ENCODE measurements around the gene SFXN5. TPM values are rescaled to one million over a fixed set of nuclear protein-coding genes. Genes with fewer than 3 reads are reported as not detected.

The SFXN5 gene
- total RNA-seq, 1 experiment from 2014 or later, result 25.9 TPM

- TF ChIP-seq, protein P1, sequence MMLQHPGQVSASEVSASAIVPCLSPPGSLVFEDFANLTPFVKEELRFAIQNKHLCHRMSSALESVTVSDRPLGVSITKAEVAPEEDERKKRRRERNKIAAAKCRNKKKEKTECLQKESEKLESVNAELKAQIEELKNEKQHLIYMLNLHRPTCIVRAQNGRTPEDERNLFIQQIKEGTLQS (CRISPR knock-in tag; conservative IDR thresholded peaks at IDR 0.05), result no peak
- no peak for TF ChIP-seq ZNF396 (CRISPR knock-in tag; IDR thresholded peaks at IDR 0.05; ENCODE audit: borderline replicate concordance)
- TF ChIP-seq, protein P2, sequence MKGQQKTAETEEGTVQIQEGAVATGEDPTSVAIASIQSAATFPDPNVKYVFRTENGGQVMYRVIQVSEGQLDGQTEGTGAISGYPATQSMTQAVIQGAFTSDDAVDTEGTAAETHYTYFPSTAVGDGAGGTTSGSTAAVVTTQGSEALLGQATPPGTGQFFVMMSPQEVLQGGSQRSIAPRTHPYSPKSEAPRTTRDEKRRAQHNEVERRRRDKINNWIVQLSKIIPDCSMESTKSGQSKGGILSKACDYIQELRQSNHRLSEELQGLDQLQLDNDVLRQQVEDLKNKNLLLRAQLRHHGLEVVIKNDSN (CRISPR knock-in tag; IDR thresholded peaks at IDR 0.05), result no peak
- TF ChIP-seq, protein P3, sequence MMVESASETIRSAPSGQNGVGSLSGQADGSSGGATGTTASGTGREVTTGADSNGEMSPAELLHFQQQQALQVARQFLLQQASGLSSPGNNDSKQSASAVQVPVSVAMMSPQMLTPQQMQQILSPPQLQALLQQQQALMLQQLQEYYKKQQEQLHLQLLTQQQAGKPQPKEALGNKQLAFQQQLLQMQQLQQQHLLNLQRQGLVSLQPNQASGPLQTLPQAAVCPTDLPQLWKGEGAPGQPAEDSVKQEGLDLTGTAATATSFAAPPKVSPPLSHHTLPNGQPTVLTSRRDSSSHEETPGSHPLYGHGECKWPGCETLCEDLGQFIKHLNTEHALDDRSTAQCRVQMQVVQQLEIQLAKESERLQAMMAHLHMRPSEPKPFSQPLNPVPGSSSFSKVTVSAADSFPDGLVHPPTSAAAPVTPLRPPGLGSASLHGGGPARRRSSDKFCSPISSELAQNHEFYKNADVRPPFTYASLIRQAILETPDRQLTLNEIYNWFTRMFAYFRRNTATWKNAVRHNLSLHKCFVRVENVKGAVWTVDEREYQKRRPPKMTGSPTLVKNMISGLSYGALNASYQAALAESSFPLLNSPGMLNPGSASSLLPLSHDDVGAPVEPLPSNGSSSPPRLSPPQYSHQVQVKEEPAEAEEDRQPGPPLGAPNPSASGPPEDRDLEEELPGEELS (CRISPR knock-in tag; IDR thresholded peaks at IDR 0.05), result peak; percentile 85
- TF ChIP-seq GRHL2 (CRISPR knock-in tag; IDR thresholded peaks at IDR 0.05; ENCODE audit: insufficient replicate concordance, severe bottlenecking), result no peak
- TF ChIP-seq, protein P4, sequence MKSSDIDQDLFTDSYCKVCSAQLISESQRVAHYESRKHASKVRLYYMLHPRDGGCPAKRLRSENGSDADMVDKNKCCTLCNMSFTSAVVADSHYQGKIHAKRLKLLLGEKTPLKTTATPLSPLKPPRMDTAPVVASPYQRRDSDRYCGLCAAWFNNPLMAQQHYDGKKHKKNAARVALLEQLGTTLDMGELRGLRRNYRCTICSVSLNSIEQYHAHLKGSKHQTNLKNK (CRISPR knock-in tag; IDR thresholded peaks at IDR 0.05), result no peak
- TF ChIP-seq, protein P5, sequence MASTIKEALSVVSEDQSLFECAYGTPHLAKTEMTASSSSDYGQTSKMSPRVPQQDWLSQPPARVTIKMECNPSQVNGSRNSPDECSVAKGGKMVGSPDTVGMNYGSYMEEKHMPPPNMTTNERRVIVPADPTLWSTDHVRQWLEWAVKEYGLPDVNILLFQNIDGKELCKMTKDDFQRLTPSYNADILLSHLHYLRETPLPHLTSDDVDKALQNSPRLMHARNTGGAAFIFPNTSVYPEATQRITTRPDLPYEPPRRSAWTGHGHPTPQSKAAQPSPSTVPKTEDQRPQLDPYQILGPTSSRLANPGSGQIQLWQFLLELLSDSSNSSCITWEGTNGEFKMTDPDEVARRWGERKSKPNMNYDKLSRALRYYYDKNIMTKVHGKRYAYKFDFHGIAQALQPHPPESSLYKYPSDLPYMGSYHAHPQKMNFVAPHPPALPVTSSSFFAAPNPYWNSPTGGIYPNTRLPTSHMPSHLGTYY (CRISPR knock-in tag; IDR thresholded peaks at IDR 0.05), result no peak
- TF ChIP-seq, protein P6, sequence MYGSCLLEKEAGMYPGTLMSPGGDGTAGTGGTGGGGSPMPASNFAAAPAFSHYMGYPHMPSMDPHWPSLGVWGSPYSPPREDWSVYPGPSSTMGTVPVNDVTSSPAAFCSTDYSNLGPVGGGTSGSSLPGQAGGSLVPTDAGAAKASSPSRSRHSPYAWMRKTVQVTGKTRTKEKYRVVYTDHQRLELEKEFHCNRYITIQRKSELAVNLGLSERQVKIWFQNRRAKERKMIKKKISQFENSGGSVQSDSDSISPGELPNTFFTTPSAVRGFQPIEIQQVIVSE (CRISPR knock-in tag; IDR thresholded peaks at IDR 0.05; ENCODE audit: borderline replicate concordance), result no peak
- TF ChIP-seq, protein P7, sequence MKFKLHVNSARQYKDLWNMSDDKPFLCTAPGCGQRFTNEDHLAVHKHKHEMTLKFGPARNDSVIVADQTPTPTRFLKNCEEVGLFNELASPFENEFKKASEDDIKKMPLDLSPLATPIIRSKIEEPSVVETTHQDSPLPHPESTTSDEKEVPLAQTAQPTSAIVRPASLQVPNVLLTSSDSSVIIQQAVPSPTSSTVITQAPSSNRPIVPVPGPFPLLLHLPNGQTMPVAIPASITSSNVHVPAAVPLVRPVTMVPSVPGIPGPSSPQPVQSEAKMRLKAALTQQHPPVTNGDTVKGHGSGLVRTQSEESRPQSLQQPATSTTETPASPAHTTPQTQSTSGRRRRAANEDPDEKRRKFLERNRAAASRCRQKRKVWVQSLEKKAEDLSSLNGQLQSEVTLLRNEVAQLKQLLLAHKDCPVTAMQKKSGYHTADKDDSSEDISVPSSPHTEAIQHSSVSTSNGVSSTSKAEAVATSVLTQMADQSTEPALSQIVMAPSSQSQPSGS (CRISPR knock-in tag; IDR thresholded peaks at IDR 0.05; ENCODE audit: borderline replicate concordance, low read depth), result no peak
- TF ChIP-seq, protein P8, sequence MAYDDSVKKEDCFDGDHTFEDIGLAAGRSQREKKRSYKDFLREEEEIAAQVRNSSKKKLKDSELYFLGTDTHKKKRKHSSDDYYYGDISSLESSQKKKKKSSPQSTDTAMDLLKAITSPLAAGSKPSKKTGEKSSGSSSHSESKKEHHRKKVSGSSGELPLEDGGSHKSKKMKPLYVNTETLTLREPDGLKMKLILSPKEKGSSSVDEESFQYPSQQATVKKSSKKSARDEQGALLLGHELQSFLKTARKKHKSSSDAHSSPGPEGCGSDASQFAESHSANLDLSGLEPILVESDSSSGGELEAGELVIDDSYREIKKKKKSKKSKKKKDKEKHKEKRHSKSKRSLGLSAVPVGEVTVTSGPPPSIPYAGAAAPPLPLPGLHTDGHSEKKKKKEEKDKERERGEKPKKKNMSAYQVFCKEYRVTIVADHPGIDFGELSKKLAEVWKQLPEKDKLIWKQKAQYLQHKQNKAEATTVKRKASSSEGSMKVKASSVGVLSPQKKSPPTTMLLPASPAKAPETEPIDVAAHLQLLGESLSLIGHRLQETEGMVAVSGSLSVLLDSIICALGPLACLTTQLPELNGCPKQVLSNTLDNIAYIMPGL (CRISPR knock-in tag; IDR thresholded peaks at IDR 0.05), result no peak
- TF ChIP-seq, protein P9, sequence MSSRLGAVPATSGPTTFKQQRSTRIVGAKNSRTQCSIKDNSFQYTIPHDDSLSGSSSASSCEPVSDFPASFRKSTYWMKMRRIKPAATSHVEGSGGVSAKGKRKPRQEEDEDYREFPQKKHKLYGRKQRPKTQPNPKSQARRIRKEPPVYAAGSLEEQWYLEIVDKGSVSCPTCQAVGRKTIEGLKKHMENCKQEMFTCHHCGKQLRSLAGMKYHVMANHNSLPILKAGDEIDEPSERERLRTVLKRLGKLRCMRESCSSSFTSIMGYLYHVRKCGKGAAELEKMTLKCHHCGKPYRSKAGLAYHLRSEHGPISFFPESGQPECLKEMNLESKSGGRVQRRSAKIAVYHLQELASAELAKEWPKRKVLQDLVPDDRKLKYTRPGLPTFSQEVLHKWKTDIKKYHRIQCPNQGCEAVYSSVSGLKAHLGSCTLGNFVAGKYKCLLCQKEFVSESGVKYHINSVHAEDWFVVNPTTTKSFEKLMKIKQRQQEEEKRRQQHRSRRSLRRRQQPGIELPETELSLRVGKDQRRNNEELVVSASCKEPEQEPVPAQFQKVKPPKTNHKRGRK (CRISPR knock-in tag; IDR thresholded peaks at IDR 0.05; ENCODE audit: borderline replicate concordance), result no peak
These were observed 146.9 kb downstream of the SFXN5 start (continued) for GRCh38 chr2:72924353-72925240.

DNA sequence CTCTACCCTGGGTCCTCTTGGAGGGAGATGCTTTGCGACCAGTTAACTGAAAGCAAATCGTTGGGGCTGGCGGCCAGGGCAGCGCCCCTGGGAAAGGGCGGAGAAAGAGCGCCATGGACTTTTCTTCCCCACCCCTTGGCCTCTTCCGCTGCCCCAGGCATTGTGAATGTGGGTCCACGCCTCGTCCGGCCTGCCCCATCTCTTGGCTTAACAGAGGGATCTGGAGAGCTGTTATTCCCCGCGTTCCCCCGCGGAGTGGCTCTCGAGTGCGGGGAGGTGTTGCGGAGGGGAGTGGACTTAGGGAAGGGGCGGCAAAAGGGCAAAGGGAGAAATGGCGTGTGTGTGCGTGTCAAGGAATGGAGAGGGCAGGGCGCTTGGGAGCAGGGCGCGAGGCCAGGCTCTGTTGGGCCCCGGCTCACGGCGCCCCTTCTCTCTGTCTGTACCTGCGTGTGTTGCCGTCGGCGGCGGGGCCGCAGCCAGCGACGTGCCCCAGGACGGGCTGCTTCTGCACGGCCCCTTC is 147.6 kb downstream of the SFXN5 start:
- H3K27ac Mint-ChIP-seq, result no peak overlapping the region
- no peaks in the 10 kb centered on the region for H3K27me3 Mint-ChIP-seq (ENCODE audit: low read depth)
- H3K4me3 Mint-ChIP-seq, result peak overlapping the region; percentile 72
- peak; percentile 15 for ATAC-seq
- POLR2A ChIA-PET, result interaction anchor here (1.0 to 1.8 kb wide), 3 partner anchors 30 to 50 kb away, joined by 3 to 5 read pairs (median 3); no protein-coding TSS in a partner anchor
- H3K36me3 Mint-ChIP-seq, result peaks cover 6% of the 10 kb centered on the region
- peaks cover 35% of the 10 kb centered on the region for H3K4me1 Mint-ChIP-seq
- CTCF ChIA-PET, result interaction anchor here (0.6 to 8.3 kb wide), 12 partner anchors 9 to 288 kb away, joined by 3 to 113 read pairs (median 8); partner anchors contain the start of gene SPR
- no peaks in the 10 kb centered on the region for H3K9me3 Mint-ChIP-seq
- peak; percentile 48 for DNase-seq (ENCODE audit: low spot score)
- no peak for TF ChIP-seq ETV6 (CRISPR knock-in tag; IDR thresholded peaks at IDR 0.05)
- TF ChIP-seq, protein P10, sequence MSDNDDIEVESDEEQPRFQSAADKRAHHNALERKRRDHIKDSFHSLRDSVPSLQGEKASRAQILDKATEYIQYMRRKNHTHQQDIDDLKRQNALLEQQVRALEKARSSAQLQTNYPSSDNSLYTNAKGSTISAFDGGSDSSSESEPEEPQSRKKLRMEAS (CRISPR knock-in tag; IDR thresholded peaks at IDR 0.05), result peak; percentile 87
- peak; percentile 92; the same call in 1 of the 2 replicates for TF ChIP-seq FOXP1 (CRISPR knock-in tag; IDR thresholded peaks at IDR 0.05; ENCODE audit: borderline replicate concordance)
- 0 out of 2 replicates have a peak, but pooled peaks have one; percentile 6 for TF ChIP-seq ZBTB21 (CRISPR knock-in tag; IDR thresholded peaks at IDR 0.05; ENCODE audit: borderline replicate concordance)
- 0 out of 2 replicates have a peak, but pooled peaks have one; percentile 53 for TF ChIP-seq TEAD4 (CRISPR knock-in tag; IDR thresholded peaks at IDR 0.05)
- TF ChIP-seq GRHL2 (CRISPR knock-in tag; IDR thresholded peaks at IDR 0.05; ENCODE audit: insufficient replicate concordance, severe bottlenecking), result no peak
- TF ChIP-seq, protein P9 (CRISPR knock-in tag; IDR thresholded peaks at IDR 0.05; ENCODE audit: borderline replicate concordance), result no peak
- TF ChIP-seq, protein P11, sequence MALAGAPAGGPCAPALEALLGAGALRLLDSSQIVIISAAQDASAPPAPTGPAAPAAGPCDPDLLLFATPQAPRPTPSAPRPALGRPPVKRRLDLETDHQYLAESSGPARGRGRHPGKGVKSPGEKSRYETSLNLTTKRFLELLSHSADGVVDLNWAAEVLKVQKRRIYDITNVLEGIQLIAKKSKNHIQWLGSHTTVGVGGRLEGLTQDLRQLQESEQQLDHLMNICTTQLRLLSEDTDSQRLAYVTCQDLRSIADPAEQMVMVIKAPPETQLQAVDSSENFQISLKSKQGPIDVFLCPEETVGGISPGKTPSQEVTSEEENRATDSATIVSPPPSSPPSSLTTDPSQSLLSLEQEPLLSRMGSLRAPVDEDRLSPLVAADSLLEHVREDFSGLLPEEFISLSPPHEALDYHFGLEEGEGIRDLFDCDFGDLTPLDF (CRISPR knock-in tag; IDR thresholded peaks at IDR 0.05), result no peak
